ENCODE data around the gene GAS7.

Gene GAS7

DNA sequence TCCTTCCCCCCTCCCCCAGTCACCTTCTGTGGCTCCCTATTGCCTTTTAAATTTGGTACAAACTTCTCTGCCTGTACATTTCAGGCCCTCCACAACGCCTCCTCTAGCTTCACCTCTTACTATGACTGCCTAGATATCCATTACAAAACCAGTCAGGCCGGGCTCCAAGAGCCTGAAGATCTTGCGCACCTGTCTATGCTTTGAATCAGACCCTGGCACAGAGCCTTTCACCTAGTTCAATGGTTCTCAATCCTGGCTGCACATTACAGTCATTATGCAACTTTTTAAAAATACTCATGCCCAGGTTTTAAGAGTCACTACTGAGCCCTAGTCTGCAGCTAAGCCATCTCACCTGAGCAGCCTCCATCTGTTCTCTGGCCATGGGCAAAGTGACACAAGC lies 1.6 kb upstream of the GAS7 start:
- no peak for TF ChIP-seq BACH2 (CRISPR knock-in tag; IDR thresholded peaks at IDR 0.05; ENCODE audit: borderline replicate concordance)
- no peak for TF ChIP-seq ZNF565 (CRISPR knock-in tag; conservative IDR thresholded peaks at IDR 0.05; ENCODE audit: low read depth)
- TF ChIP-seq, protein P1, sequence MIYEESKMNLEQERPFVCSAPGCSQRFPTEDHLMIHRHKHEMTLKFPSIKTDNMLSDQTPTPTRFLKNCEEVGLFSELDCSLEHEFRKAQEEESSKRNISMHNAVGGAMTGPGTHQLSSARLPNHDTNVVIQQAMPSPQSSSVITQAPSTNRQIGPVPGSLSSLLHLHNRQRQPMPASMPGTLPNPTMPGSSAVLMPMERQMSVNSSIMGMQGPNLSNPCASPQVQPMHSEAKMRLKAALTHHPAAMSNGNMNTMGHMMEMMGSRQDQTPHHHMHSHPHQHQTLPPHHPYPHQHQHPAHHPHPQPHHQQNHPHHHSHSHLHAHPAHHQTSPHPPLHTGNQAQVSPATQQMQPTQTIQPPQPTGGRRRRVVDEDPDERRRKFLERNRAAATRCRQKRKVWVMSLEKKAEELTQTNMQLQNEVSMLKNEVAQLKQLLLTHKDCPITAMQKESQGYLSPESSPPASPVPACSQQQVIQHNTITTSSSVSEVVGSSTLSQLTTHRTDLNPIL (CRISPR knock-in tag; IDR thresholded peaks at IDR 0.05; ENCODE audit: low read depth): no peak
- TF ChIP-seq ZFP30 (CRISPR knock-in tag; IDR thresholded peaks at IDR 0.05): no peak
- ATAC-seq: no peak

DNA sequence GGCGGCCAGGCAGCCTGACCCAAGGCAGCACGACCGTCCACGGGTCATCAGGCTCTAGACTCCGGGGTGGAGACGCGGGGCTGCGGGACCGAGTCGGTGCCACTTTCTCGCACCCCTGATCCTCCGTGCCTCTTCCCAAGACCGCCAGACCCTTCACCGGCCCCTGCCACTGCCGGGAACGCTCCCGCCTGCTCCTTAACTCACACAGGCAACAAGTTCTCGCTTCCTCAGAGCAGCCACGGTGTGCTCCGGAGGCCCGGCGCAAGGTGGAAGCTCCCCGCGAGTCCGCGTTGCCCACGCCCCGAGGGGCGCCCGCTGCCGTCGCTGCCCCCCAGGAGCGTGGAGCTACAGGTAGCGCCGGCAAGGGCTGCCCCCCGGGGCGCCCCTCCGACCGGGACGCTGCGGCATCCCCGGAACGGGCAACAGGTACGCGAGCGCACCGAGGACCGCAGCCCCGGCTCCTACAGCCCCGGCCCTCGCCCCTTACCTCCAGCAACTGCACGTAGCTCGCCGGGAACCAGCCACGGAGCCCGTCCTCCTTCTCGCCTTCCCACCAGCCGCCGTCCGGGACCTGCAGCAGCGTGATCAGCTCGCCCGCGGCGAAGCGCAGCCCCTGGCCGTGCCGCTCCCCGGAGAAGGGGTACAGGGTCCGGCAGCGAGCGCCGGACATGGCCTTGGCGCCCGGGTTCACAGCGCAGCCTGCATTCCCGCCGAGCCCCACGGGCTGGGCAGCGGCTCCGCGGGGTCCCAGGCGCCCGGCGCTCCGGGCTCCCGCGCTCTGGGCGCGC lies 491 bp downstream of the GAS7 start:
- no peak for ATAC-seq
- no peak for TF ChIP-seq RARB (CRISPR knock-in tag; IDR thresholded peaks at IDR 0.05)

DNA sequence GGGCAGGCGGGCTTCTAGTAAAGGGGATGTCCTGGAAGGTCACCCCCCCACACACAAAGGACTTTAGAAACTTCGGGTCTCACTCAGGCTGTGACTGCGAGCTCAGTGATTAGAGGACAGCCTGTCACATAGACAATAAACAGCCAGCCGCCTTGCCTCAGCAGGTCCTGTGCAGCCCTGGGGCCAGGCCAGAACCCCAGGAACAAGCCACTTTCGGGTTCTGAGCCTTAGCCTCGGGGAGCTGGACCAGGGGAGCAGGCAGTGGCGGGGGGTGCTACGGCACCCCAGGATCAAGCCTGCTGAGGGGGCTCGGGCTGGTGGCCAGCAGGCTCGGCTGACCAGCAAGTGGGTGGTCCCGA lies 1.1 kb downstream of the GAS7 start:
- TF ChIP-seq PPARA (CRISPR knock-in tag; IDR thresholded peaks at IDR 0.05; ENCODE audit: borderline replicate concordance) (no peak), ZNF70 (CRISPR knock-in tag; IDR thresholded peaks at IDR 0.05) (no peak), BACH2 (CRISPR knock-in tag; IDR thresholded peaks at IDR 0.05; ENCODE audit: borderline replicate concordance) (no peak), GLIS3 (CRISPR knock-in tag; IDR thresholded peaks at IDR 0.05) (no peak), ZFP30 (CRISPR knock-in tag; IDR thresholded peaks at IDR 0.05) (no peak), SNAI2 (CRISPR knock-in tag; IDR thresholded peaks at IDR 0.05) (no peak), ZFP3 (CRISPR knock-in tag; IDR thresholded peaks at IDR 0.05) (no peak), ZC3H10 (CRISPR knock-in tag; IDR thresholded peaks at IDR 0.05) (no peak), ISL1 (CRISPR knock-in tag; IDR thresholded peaks at IDR 0.05) (no peak), ESRRG (CRISPR knock-in tag; IDR thresholded peaks at IDR 0.05) (no peak), CSDC2 (CRISPR knock-in tag; IDR thresholded peaks at IDR 0.05) (no peak), ZNF565 (CRISPR knock-in tag; conservative IDR thresholded peaks at IDR 0.05; ENCODE audit: low read depth) (no peak), ARNTL (CRISPR knock-in tag; IDR thresholded peaks at IDR 0.05; ENCODE audit: borderline replicate concordance, low read depth) (no peak)
- TF ChIP-seq, protein P2, sequence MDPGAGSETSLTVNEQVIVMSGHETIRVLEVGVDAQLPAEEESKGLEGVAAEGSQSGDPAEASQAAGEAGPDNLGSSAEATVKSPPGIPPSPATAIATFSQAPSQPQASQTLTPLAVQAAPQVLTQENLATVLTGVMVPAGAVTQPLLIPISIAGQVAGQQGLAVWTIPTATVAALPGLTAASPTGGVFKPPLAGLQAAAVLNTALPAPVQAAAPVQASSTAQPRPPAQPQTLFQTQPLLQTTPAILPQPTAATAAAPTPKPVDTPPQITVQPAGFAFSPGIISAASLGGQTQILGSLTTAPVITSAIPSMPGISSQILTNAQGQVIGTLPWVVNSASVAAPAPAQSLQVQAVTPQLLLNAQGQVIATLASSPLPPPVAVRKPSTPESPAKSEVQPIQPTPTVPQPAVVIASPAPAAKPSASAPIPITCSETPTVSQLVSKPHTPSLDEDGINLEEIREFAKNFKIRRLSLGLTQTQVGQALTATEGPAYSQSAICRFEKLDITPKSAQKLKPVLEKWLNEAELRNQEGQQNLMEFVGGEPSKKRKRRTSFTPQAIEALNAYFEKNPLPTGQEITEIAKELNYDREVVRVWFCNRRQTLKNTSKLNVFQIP (CRISPR knock-in tag; IDR thresholded peaks at IDR 0.05; ENCODE audit: borderline replicate concordance, low read depth): no peak
- TF ChIP-seq, protein P1 (CRISPR knock-in tag; IDR thresholded peaks at IDR 0.05; ENCODE audit: low read depth): no peak
- TF ChIP-seq, protein P3, sequence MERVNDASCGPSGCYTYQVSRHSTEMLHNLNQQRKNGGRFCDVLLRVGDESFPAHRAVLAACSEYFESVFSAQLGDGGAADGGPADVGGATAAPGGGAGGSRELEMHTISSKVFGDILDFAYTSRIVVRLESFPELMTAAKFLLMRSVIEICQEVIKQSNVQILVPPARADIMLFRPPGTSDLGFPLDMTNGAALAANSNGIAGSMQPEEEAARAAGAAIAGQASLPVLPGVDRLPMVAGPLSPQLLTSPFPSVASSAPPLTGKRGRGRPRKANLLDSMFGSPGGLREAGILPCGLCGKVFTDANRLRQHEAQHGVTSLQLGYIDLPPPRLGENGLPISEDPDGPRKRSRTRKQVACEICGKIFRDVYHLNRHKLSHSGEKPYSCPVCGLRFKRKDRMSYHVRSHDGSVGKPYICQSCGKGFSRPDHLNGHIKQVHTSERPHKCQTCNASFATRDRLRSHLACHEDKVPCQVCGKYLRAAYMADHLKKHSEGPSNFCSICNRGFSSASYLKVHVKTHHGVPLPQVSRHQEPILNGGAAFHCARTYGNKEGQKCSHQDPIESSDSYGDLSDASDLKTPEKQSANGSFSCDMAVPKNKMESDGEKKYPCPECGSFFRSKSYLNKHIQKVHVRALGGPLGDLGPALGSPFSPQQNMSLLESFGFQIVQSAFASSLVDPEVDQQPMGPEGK (CRISPR knock-in tag; IDR thresholded peaks at IDR 0.05; ENCODE audit: borderline replicate concordance): no peak
- TF ChIP-seq, protein P4, sequence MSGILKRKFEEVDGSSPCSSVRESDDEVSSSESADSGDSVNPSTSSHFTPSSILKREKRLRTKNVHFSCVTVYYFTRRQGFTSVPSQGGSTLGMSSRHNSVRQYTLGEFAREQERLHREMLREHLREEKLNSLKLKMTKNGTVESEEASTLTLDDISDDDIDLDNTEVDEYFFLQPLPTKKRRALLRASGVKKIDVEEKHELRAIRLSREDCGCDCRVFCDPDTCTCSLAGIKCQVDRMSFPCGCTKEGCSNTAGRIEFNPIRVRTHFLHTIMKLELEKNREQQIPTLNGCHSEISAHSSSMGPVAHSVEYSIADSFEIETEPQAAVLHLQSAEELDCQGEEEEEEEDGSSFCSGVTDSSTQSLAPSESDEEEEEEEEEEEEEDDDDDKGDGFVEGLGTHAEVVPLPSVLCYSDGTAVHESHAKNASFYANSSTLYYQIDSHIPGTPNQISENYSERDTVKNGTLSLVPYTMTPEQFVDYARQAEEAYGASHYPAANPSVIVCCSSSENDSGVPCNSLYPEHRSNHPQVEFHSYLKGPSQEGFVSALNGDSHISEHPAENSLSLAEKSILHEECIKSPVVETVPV (CRISPR knock-in tag; IDR thresholded peaks at IDR 0.05): no peak
- no peak for ATAC-seq

DNA sequence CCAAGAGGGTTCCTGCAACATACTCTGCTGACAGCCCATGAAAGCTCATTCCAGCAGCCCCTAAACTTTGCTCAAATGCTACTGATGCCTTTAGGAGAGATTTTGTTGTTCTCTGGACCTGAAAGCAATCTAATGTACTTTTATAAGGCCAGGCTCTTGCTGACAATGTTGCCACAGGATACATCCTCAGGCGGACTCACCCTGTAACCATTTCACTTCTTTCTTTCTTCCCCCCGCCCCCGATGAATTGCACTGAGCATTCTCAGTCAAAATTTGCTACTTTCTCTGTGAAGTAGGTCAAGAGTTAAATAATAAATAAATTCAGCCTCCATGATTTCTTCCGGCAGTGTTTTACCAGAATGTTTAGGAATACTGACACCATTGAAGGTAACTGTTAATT lies 1.5 kb downstream of the GAS7 start:
- no peak for ATAC-seq
- TF ChIP-seq, protein P2 (CRISPR knock-in tag; IDR thresholded peaks at IDR 0.05; ENCODE audit: borderline replicate concordance, low read depth): no peak
- TF ChIP-seq BACH2 (CRISPR knock-in tag; IDR thresholded peaks at IDR 0.05; ENCODE audit: borderline replicate concordance) (no peak), ZFP30 (CRISPR knock-in tag; IDR thresholded peaks at IDR 0.05) (no peak), ESRRG (CRISPR knock-in tag; IDR thresholded peaks at IDR 0.05) (no peak), TOX (CRISPR knock-in tag; IDR thresholded peaks at IDR 0.05; ENCODE audit: borderline replicate concordance) (no peak), ZNF70 (CRISPR knock-in tag; IDR thresholded peaks at IDR 0.05) (no peak)
- TF ChIP-seq, protein P4 (CRISPR knock-in tag; IDR thresholded peaks at IDR 0.05): no peak
